Measurements from ENCODE around the gene PLEKHM3.

GRCh38 chr2:208020253-208020652 lies 5.1 kb downstream of the PLEKHM3 start:
- TF ChIP-seq CTCF (conservative IDR thresholded peaks at IDR 0.05; ENCODE audit: low read depth, low read length), result no peak
- TF ChIP-seq EZH2 (IDR thresholded peaks at IDR 0.05; ENCODE audit: borderline replicate concordance, low read depth, low read length, poor library complexity, severe bottlenecking), result no peak

Data from A673 (cell line).